Measurements from ENCODE around the gene SOCS1. TPM values are rescaled to one million over a fixed set of nuclear protein-coding genes. Genes with fewer than 3 reads are reported as not detected.

The SOCS1 gene
- total RNA-seq, 1 donor from 2014 or later, result 0.73 TPM

DNA sequence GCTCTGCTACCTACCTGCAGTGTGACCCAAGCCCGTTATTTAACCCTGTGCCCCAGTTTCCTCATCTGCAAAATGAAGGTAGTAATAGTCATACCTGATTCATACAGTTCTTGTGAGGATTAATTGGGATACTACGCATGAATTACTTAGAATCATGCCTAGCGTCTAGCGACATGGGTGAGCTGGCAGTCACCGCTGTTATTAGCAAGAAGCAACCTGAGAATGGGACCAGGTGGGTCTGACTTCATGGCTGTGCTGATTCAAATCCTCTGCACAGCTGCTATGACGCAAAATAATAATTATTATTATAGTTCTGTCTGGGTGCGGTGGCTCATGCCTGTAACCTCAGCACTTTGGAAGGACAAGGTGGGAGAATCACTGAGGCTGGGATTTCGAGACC lies 7.9 kb downstream of the SOCS1 start:
- no peak for DNase-seq (ENCODE audit: low read depth, low spot score)

DNA sequence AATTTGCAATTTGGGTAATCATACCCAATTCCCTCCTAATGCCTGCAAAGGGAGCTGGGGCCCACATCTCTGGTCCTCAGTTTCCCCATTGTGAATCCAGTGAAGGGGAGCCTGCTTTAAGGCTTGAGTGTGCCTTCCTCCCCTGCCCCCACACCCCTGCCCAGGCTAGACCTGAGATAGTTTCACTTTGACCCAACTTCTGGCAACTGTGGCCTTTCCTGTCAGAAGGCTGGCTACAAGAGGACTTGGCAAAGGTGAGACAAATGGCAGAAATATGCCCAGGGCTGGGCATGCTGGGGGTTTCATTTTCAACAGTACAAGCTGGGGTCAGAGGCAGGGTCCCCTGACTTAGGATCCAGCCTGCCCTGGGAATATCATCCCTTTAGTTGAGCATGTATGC lies 10.0 kb downstream of the SOCS1 start:
- DNase-seq (ENCODE audit: low read depth, low spot score), result no peak

DNA sequence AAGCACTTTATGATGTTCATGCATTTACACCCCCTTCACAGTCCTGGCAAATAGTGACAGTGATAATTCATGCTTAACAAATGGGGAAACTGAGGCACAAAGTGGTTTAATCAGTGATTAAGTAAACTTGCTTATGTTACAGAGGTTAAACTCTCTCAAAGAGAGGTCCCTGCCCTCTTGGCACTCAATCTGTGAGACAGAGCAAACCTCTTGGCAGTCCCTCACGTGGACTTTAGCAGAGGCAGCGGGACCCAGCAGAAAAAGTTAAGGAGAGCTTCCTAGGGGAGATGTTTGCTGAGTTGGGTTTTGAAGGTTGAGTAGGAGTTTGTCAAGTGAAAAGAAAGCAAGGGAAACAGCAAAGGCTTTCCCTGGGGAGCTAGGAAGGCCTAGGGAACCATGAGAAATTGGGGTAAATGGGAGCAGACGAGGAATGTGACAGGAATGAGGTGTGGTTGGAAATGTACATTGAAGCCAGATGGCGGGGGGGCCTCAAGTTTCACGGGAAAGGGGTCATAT lies 10.7 kb downstream of the SOCS1 start:
- DNase-seq (ENCODE audit: low read depth, low spot score), result no peak

DNA sequence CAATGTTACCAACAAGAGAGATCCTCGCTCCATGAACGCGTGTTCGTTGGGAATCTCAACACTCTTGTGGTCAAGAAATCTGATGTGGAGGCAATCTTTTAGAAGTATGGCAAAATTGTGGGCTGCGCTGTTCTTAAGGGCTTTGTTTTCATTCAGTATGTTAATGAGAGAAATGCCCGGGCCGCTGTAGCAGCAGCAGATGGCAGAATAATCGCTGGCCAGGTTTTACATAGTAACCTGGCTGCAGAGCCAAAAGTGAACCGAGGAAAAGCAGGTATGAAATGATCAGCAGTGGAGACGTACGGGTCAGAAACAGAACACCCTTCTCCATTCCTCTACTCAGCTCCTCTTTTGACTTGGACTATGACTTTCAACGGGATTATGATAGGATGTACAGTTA lies 13.3 kb downstream of the SOCS1 start:
- DNase-seq (ENCODE audit: low read depth, low spot score), result no peak

DNA sequence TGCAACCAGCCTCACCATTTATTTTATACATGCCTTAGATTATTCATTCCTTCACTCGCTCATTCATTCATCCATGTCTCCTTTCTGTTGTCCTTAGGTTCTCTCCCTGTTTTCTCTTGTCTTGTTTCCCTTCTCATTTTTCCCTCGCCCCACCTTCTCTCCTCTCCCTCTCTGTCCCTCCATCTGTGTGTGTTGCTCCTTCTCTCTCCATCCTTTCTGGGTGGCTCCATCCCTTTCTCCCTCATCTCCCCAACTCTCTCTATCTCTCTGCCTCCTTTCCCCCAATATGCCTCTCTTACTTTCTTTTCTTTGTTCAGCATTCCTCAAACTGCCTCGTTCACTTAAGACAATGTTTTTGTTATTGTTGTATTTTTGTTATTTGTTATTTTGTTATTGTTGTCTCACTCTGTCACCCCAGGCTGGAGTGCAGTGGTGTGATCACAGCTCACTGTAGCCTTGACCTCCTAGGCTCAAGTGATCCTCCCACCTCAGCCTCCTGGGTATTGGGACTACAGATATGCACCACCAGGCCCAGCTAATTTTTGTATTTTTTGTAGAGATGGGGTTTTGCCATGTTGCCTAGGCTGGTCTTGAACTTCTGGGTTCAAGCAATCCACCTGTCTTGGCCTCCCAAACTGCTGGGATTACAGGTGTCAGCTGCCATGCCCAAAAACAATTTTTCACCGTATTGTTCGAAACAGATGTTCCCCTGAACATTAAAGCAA lies 14.4 kb downstream of the SOCS1 start:
- no peak for DNase-seq (ENCODE audit: low read depth, low spot score)

DNA sequence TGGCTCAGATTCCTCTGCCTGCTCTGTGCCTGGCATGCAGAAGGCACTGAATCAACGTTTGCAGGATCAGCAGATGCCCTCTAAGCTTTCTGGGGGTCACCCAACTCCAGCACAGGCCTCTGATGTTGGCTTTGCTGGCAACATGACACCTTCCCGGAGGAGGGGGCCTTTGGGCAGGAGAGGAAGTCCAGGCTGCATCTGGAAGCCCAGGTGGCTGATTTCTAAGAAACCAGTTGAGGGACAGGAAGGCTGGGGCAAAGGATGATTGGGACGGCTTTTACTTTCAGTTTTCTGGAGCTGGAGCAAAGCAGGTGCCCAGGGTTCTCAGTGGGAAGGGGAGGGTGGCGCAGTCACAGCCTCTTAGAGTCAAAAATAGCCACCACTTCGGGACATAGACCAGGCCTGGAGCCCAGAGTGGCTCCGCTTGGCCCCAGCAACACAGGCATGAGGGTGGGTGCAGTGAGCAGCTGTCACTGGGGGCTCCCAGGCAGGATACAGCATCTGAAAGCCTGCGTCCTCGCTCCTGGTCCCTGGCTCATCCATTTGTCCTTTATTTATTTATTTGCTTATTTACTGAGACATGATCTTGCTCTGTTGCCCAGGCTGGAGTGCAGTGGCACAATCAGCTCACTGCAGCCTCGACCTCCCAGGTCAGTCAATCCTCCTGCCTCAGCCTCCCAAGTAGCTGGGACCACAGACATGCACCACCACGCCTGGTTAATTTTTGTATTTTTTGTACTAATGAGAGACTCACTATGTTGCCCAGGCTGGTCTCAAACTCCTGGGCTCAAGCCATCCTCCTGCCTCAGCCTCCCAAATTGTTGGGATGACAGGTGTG lies 15.1 kb downstream of the SOCS1 start:
- DNase-seq (ENCODE audit: low read depth, low spot score), result no peak

DNA sequence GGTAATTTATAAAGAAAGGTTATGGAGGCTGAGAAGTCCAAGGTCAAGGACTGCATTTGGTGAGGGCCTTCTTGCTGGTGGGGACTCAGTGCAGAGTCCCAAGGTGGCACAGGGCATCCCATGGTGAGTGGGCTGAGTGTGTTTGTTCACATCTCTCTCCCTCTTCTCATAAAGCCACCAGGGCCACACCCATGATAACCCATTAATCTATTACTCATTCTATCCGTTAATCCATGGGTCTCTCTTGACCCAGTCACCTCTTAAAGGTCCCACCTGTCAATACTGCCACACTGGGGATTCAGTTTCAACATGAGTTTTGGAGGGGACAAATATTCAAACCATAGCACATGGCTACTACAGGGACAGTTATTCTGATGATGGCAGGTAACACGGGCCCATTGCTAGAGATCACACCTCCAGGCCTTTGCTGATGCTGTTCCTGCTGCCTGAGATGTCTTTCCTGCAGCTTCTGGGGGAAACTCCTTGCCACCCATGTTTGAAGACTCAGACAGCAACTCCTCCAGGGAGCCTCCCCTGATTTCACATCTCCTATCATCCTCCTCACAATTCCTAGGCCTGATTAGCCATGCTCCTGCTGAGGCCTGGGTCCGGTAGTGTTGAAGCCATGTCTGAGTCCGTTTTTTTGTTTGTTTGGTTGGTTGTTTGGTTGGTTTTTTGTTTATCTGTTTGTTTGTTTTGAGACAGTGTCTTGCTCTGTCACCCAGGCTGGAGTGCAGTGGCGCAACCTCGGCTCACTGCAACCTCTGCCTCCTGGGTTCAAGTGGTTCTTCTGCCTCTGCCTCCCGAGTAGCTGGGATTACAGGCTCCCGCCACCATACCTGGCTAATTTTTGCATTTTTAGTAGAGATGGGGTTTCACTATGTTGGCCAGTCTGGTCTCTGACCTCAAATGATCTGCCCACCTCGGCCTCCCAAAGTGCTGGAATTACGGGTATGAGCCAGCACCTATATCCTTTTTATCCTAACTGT lies 16.1 kb downstream of the SOCS1 start:
- no peak for DNase-seq (ENCODE audit: low read depth, low spot score)

DNA sequence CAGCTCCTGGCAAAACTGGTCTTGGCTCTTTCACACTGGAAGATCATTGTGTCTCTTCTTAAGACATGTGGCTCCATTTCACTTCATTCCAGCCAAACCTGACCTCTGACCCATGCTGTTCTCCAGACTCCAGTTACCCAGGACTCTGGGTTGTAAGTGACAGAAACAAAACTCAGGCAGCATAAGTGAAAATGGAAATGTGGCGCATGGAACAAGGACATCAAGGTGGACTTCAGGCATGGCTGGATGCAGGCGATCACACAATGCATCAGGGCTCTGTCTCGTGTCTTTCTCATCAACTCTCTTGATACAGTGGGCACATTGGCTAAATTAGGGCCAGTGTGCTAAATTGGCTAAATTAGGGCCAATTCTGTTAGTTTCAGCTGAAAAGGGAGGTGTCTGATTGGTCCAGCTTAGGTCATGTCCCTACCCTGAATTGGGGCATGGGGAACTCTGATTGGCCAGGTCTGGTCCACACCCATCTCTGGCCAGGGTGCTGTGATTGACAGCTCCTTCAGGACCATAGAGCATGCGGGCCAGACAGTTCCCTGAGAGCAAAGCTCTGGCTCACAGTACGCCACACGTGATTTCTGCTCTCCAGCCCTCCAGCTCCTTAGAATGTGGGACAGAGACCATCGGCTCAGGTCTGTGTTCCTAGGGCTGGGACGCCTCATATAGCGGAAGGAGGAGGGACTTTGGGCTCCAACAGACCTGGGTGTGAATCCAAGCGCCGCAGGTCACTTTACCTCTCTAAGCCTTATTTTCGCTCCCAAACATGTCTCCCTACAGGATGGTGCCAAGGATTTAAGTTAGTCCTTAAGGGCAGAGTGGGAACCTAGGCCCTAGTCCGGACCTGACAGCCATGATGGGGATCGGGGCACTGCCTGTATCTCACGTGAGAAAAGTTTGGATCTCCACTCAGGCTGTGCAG lies 17.5 kb downstream of the SOCS1 start:
- no peak for DNase-seq (ENCODE audit: low read depth, low spot score)

DNA sequence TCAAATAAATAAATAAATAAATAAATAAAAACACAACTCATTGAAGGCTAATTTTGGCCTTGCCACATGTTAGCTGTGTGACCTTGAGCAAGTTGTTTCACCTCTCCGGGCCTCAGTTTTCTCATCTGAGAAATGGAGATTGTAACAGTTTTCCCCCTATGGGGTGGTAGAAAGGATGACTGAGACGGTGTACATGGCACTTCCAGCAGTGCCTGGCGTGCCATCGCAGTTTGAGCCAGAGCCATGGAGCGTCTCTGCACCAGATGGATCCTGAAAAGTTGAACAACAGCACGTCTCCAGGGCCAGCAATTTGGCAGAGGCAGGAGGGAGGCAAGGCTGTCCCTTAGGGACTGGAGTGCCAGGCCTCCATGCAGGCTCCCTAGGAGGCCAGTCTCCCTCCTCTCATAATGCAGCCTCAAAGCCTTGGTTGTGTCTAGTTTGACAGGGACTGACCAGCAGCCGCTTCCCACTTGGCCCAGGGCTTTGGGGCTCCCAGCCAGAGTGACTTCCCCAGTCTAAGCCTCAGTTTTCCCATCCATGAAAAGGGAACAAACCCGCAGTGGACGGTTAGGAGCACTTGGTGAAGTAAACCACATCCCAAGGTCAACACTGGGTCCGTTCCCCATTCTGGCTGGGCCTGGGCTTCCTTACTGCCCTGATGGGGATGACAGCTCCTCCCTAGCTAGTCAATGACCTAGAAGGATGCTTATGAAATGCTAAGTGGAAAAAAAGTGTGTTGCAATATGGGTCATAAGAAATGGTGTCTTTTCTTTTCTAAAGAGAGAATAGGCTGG lies 19.3 kb downstream of the SOCS1 start:
- DNase-seq (ENCODE audit: low read depth, low spot score), result no peak

DNA sequence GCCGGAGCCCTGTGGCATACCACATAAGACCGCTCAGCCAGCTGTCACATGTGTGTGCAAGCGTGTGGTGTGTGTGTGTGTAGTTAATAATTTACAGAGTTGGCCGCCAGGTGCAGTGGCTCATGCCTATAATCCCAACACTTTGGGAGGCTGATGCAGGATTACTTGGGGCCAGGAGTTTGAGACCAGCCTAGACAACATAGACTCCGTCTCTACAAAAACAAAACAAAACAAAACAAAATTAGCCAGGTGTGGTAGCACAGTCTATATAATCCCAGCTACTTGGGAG lies 20.4 kb downstream of the SOCS1 start:
- DNase-seq (ENCODE audit: low read depth, low spot score), result no peak

DNA sequence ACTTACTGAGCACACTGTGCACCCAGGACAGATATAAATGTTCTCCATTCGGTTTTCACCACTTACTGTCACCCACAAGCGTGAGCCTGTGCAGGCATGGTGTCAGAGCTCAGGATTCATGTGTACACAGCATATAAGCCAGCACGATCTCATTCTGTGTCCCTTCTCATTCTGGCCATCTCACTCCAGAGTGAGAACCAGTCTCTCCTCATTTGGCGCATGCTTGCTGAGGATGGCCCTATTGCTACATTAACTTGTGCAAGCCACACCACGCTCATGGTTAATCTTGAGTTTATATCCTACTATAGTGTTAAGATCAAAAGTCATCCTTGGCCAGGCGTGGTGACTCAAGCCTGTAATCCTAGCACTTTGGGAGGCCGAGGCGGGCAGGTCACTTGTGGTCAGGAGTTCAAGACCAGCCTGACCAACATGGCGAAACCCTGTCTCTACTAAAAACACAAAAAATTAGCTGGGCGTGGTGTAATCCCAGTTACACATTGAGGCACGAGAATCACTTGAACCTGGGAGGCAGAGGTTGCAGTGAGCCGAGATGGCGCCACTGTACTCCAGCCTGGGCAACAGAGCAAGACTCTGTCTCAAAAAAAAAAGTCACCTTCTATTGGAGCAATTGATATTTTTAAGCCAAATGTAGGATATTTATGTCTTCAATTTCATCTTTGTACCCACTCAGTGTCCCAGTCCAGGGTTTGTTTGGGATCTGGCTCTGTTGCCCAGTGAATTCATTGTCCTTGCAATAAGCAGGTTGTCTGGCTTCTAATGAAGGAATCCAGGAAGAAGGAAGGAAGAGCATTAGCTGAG lies 20.9 kb downstream of the SOCS1 start:
- no peak for DNase-seq (ENCODE audit: low read depth, low spot score)

DNA sequence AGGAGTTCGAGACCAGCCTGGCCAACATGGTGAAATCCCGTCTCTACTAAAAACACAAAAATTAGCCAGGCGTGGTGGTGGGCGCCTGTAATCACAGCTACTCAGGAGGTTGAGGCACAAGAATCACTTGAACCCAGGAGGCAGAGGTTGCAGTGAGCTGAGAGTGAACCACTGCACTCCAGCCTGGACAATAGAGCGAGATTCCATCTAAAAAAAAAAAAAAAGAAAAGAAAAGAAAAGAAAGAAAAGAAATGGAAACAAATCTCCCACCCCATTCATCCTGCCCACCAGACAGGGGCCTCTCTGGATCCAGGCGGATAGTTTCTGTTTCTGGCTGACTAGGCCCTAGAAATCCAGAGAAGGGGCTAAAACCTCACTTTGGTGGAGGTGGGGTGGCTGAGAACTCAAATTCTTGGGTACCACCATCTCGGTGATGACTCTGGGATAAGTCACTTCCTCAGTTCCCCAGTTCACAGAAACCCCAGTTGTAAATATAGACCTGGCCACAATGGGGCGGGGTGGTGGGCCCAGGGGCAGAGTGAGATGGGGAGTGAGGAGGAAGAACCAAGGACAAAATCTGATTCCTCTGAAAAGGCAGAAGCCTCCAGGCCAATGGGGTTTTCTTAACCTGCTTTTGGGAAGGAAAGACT lies 22.2 kb downstream of the SOCS1 start:
- DNase-seq (ENCODE audit: low read depth, low spot score), result no peak

DNA sequence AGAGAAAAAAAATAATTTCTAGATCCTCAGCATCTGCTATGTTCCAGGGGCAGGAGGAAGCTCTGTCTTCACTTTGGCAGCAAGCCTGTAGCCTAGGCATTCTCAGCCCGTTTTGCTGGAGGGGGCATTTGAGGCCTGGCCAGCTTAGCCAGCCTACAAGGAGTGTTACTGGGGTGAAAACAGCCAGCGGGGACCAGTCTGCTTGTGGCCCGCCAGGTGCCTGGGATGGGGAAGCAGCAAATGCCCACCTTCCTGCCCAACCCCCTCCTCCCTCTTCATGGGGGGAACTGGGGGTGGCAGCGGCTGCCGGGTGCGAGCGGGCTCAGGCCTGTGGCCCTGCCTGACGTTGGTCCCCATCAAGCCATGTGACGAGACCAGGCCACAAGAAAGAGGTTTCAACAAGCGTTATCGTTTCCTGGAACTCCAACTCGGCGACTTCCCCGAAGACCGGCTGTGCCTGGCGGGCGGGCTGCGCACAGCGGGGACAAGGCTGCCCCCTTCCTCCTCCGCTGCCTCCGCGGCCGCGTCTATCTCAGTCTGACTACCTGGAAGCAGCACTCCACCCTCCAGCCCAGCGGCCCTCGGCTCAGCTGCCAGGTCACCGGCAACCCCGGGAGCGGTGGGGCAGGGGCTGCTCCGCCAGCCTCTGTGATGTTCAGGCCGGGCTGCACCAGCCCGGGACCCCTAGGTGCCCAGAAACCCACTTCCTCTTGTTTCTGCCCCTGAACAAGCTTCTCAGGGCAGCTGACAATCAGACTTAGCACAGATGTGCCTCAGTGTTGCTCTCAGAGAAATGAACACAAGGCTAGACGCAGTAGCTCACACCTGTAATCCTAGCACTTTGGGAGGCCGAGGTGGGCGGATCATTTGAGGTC lies 22.9 kb downstream of the SOCS1 start:
- no peak for DNase-seq (ENCODE audit: low read depth, low spot score)

DNA sequence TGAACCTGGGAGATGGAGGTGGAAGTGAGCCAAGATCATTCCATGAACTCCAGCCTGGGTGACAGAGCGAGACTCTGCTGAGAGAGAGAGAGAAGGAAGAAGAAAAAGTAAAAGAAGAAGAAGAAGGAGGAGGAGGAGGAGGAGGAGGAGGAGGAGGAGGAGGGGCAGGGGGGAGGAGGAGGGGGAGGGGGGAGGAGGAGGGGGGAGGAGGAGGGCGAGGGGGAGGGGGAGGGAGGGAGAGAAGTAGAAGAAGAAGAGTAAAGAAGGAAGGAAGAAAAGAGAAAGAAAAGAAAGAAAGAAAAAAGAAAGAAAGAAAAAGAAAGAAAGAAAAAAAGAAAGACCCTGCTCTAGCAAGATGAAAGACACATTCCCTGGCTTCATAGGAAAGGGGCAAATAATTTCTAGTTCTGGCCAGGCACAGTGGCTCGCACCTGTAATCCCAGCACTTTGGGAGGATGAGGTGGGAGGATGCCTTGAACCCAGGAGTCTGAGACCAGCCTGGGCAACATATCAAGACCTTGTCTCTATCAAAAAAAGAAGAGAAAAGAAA lies 23.6 kb downstream of the SOCS1 start:
- no peak for DNase-seq (ENCODE audit: low read depth, low spot score)

DNA sequence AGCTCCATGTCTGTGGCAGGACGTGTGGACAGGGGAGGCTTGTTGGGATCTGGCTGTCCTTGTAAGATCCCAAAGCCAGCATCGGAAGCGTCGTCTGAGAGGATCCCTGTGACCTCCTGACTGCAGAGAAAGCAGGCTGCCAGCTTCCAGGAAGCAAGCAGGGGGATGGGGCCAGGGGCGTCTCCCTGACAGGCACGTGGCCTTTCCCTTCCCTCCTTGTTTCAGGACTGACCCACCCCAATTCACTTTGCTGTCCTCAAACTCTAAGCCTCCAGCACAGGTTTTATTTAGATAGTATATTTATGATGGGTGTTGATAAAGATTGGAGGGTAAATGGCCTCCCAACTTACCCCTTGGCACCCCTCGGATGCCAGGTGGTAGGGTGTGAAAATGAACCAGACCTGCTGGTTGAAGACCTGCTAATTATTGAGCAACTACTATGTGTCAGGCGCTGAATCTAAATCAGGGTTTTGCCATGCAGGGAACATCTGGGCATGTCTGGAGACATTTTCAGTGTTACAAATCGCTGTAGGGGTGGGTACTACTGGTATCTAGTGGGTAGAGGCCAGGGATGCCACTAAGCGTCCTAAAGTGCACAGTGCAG lies 24.5 kb downstream of the SOCS1 start:
- no peak for DNase-seq (ENCODE audit: low read depth, low spot score)

DNA sequence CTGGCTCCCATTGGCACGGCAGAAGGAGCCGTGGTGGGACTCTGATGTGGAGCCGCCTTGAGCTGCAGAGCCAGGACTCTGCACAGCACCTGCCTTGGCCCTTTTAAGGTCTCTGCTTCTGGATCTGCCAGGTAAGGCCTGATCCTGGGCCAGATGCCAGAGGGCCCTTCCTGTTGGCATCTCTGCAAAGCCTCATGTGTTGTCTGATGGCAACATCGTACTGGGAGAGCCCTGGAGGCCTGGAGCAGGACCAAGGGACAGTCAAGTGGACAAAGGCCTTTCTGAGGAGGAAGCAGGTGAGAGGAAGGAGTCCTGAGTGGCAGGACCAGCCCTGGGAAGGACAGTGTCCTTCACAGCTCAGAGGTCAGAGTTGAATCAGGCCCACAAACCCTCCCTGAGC lies 26.1 kb downstream of the SOCS1 start:
- no peak for DNase-seq (ENCODE audit: low read depth, low spot score)

DNA sequence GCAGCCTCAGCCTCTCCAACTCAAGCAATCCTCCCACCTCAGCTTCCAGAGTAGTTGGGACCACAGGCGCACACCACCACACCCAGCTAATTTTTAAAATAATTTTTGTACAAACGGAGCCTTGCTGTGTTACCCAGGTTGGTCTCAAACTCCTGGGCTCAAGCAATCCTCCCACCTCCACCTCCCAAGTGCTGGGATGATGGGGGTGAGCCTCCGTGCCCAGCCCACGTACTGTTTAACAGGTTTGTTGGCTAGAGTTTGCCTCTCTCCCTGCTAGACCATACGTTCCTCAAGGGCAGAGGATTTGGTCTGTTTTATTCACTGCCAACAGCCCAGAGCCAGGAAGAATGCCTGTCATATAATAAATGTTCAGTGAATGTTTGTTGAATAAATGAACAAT lies 26.6 kb downstream of the SOCS1 start:
- DNase-seq (ENCODE audit: low read depth, low spot score), result no peak

Data from pulmonary artery endothelial cell (primary cell).